PC-3 (cell line): ENCODE data around the gene VWA8. TPM values are rescaled to one million over a fixed set of nuclear protein-coding genes. Genes with fewer than 3 reads are reported as not detected.

Source experiments
- ATAC-seq: fragments of 200-7000 bp; cut with Tn5 transposase; 2 replicates; pipeline ENCODE4 v1.9.1; 2020; ENCODE audit warnings: mild to moderate bottlenecking, moderate library complexity
- BruUV-seq: library from RNA; stranded (reverse); fragments of 400-500 nt; replicated peaks from 2 replicates; lab custom pipeline; 2021; lab: Mats Ljungman, UMichigan
- CTCF ChIA-PET: fragments of 300-600 bp; sonication (Branson Sonifier 250); formaldehyde crosslinking; loops from one replicate; lab custom pipeline; 2022; ENCODE audit warnings: antibody characterized with exemption; lab: Charles Lee
- POLR2A ChIA-PET: fragments of 300-600 bp; sonication (Branson Sonifier 250); formaldehyde crosslinking; loops from one replicate; lab custom pipeline; 2022; ENCODE audit warnings: antibody characterized with exemption; ENCODE audit not compliant: unreplicated experiment; lab: Charles Lee
- DNase-seq: peaks from one replicate; pipeline ENCODE4 v3.0.0-alpha.2; 2015
- H2AFZ ChIP-seq: fragments of 300-600 bp; sonication (generic); 2 replicates; pipeline ENCODE4 v1.6.0; 2016; ENCODE audit warnings: antibody characterized with exemption, low read length
- H3F3A ChIP-seq: fragments of 300-600 bp; sonication (generic); one replicate; pipeline ENCODE4 v1.6.0; 2017; ENCODE audit warnings: antibody characterized with exemption, low read length, control low read depth, mild to moderate bottlenecking; ENCODE audit not compliant: unreplicated experiment
- H3K27ac ChIP-seq: fragments of 300-600 bp; sonication (generic); 2 replicates; pipeline ENCODE4 v1.5.1; 2016; ENCODE audit warnings: mild to moderate bottlenecking, low read length
- H3K27me3 ChIP-seq: fragments of 300-600 bp; sonication (generic); 2 replicates; pipeline ENCODE4 v1.6.1; 2016; ENCODE audit warnings: low read length, mixed read lengths
- H3K36me3 ChIP-seq: fragments of 300-600 bp; sonication (generic); 2 replicates; pipeline ENCODE4 v1.6.1; 2016; ENCODE audit warnings: low read depth, mixed run types, low read length, mixed read lengths
- H3K4me1 ChIP-seq: fragments of 300-600 bp; sonication (generic); 2 replicates; pipeline ENCODE4 v1.5.1; 2016; ENCODE audit warnings: low read length; ENCODE audit not compliant: insufficient read depth
- H3K4me2 ChIP-seq: fragments of 300-600 bp; sonication (generic); 2 replicates; pipeline ENCODE4 v1.6.0; 2016; ENCODE audit warnings: low read length
- H3K4me3 ChIP-seq: fragments of 300-600 bp; sonication (generic); 2 replicates; pipeline ENCODE4 v1.5.1; 2016; ENCODE audit warnings: mild to moderate bottlenecking, low read length, mixed read lengths
- H3K79me2 ChIP-seq: fragments of 300-600 bp; sonication (generic); 2 replicates; pipeline ENCODE4 v1.6.1; 2017; ENCODE audit warnings: low read length, mixed read lengths
- H3K9ac ChIP-seq: fragments of 300-600 bp; sonication (generic); 2 replicates; pipeline ENCODE4 v1.6.0; 2016; ENCODE audit warnings: mild to moderate bottlenecking, low read length
- H3K9me2 ChIP-seq: fragments of 300-600 bp; sonication (generic); replicated peaks from 2 replicates; pipeline ENCODE4 v1.6.1; 2016; ENCODE audit warnings: mixed run types, low read length, mixed read lengths
- H3K9me3 ChIP-seq: fragments of 300-600 bp; sonication (generic); 2 replicates; pipeline ENCODE4 v1.6.1; 2016; ENCODE audit warnings: low read length, mixed read lengths
- H4K20me1 ChIP-seq: fragments of 300-600 bp; sonication (generic); 2 replicates; pipeline ENCODE4 v1.6.1; 2016; ENCODE audit warnings: low read length, mixed read lengths
- EZH2 ChIP-seq: fragments of 300-600 bp; sonication (generic); IDR thresholded peaks from one replicate; pipeline ENCODE4 v1.6.1; 2017; ENCODE audit warnings: antibody characterized with exemption, mild to moderate bottlenecking, low read length; ENCODE audit not compliant: unreplicated experiment
- EZH2phosphoT487 ChIP-seq: fragments of 300-600 bp; sonication (generic); IDR thresholded peaks from 2 replicates; pipeline ENCODE4 v1.6.1; 2018; ENCODE audit warnings: mild to moderate bottlenecking, antibody characterized with exemption, low read length, borderline replicate concordance
- intact Hi-C: fragments of 100-400 bp; cut with micrococcal nuclease; formaldehyde crosslinking; loops from 2 replicates; pipeline ENCODE4 v1.9.0; 2023
- total RNA-seq: library from RNA; depleted of rRNA; stranded (reverse); fragments of >200 nt; gene quantifications from 2 replicates; pipeline ENCODE4 v1.2.3, GENCODE V29; 2014
- TF ChIP-seq, protein P1 (sequence below): fragments of 300-600 bp; sonication (generic); conservative IDR thresholded peaks from 2 replicates; pipeline ENCODE4 v1.5.1; 2017; ENCODE audit warnings: antibody characterized with exemption, low read depth, mild to moderate bottlenecking, low read length

Gene VWA8
- total RNA-seq, 1 experiment from 2014 or later, result 10.0 TPM

DNA sequence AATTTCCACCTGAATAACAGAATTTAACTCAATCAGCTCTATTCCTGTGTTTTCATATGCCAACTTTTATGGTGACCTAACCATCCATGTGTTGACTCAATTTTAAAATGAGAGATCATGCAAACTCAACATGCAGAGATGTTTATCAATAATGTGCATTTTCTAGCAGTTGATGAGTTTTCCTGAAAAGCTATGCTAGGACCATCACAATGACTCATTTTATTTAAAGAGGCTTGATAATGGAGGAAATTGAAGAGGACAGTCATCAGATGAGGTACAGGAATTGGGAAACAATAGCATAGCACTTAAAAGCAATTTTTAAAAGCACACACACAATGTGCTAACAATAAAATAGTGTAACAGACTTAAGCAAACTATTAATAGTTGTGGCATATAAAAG, 127.1 kb downstream of the VWA8 start:
- intact Hi-C loops, result no loop called here
- TF ChIP-seq, protein P1, sequence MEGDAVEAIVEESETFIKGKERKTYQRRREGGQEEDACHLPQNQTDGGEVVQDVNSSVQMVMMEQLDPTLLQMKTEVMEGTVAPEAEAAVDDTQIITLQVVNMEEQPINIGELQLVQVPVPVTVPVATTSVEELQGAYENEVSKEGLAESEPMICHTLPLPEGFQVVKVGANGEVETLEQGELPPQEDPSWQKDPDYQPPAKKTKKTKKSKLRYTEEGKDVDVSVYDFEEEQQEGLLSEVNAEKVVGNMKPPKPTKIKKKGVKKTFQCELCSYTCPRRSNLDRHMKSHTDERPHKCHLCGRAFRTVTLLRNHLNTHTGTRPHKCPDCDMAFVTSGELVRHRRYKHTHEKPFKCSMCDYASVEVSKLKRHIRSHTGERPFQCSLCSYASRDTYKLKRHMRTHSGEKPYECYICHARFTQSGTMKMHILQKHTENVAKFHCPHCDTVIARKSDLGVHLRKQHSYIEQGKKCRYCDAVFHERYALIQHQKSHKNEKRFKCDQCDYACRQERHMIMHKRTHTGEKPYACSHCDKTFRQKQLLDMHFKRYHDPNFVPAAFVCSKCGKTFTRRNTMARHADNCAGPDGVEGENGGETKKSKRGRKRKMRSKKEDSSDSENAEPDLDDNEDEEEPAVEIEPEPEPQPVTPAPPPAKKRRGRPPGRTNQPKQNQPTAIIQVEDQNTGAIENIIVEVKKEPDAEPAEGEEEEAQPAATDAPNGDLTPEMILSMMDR, result no peak
- no peak for TF ChIP-seq EZH2
- no peak for TF ChIP-seq EZH2phosphoT487

DNA sequence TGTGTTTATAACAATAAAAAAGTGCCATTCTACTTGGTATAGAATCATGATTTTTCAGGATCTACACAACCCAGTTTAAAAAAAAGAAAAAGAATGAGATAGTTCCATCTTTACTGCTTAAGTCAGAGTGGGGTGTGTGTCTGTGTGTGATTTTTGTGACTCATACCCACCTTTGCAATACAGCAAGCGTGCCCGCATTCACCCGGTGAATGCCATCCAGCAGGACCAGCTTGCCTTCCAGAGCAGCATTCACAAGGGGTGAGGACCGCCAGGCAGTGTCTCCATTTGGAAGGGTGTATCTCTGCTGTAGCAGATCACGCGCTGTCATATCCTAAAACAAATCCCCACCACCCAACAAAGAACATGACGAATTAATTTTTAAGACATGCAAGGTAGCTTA, 127.7 kb downstream of the VWA8 start:
- Histone ChIP-seq H3K4me1 (peaks cover 22% of the 10 kb centered on the region), H3K36me3 (no peaks in the 10 kb centered on the region), H3K9me3 (no peaks in the 10 kb centered on the region), H3K9me2 (no peaks in the 10 kb centered on the region), H3K4me3 (no peak overlapping the region), H3K4me2 (no peak overlapping the region), H3K27ac (no peak overlapping the region), H3K79me2 (no peaks in the 10 kb centered on the region), H3K27me3 (no peaks in the 10 kb centered on the region), H3F3A (no peaks in the 10 kb centered on the region), H4K20me1 (no peaks in the 10 kb centered on the region), H3K9ac (no peak overlapping the region), H2AFZ (no peak overlapping the region)
- ChIA-PET POLR2A (no interaction called here), CTCF (no interaction called here)
- no TSS peak for BruUV-seq
- no peak for TF ChIP-seq EZH2phosphoT487
- TF ChIP-seq EZH2, result no peak
- TF ChIP-seq, protein P1, result no peak
- ATAC-seq (peak; percentile 74), DNase-seq (peak; percentile 20)
- intact Hi-C loops, result no loop called here

More for the DNA sequence above, 127.1 kb downstream of the VWA8 start:
- H3K4me3 ChIP-seq, result no peak overlapping the region
- H3K4me1 ChIP-seq, result peaks cover 16% of the 10 kb centered on the region
- no peak overlapping the region for H3K27ac ChIP-seq
- H3K4me2 ChIP-seq, result no peak overlapping the region
- no peaks in the 10 kb centered on the region for H3F3A ChIP-seq
- H3K9ac ChIP-seq, result no peak overlapping the region
- H3K79me2 ChIP-seq, result no peaks in the 10 kb centered on the region
- DNase-seq (peak; percentile 29), ATAC-seq (peak; percentile 58)
- CTCF ChIA-PET, result no interaction called here
- no peak overlapping the region for H2AFZ ChIP-seq
- no peaks in the 10 kb centered on the region for H3K9me2 ChIP-seq
- H3K27me3 ChIP-seq, result no peaks in the 10 kb centered on the region
- H3K9me3 ChIP-seq, result no peaks in the 10 kb centered on the region
- no TSS peak for BruUV-seq
- no peaks in the 10 kb centered on the region for H4K20me1 ChIP-seq
- POLR2A ChIA-PET, result interaction anchor here (0.5 kb wide), 1 partner anchor 320 kb away, joined by 3 read pairs; no protein-coding TSS in a partner anchor
- no peaks in the 10 kb centered on the region for H3K36me3 ChIP-seq

DNA sequence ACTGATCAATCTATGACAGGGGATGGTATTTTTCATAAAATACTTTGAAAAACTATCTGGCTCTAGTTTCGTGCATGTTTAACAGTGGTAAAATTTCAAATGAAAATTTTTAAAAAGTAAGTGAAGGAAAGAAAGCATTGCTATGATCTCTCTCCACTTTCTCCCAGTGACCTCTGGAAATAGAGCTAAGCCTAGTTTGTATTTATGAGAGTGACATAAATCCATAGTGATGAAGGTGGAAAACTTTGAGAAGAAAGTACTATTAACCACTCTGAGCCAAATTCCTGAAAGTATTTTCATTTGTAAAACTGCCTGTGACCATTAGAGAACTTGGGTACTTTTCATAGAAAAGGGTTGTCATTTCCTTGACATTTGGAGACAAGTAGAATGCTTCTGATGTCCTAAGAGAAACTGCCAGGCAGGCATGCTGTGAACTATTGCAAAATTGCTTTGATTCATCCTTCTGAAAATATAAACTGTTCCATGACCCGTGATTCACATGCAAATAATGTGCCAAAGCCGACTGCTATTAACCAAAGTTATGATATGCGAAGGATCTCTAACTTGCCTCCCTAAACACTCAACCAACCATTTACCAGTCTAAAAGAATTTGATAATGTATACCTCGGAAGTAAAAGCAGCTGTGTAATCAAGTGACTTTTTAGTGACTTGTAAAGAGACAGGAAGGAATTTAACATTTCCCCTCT, 133.2 kb downstream of the VWA8 start:
- CTCF ChIA-PET, result no interaction called here
- no peaks in the 10 kb centered on the region for H3K36me3 ChIP-seq
- POLR2A ChIA-PET, result no interaction called here
- no peaks in the 10 kb centered on the region for H3K9me3 ChIP-seq
- no peaks in the 10 kb centered on the region for H3K9me2 ChIP-seq
- H3K9ac ChIP-seq, result no peak overlapping the region
- peak overlapping the region; percentile 57 for H3K4me2 ChIP-seq
- H3K79me2 ChIP-seq, result no peaks in the 10 kb centered on the region
- no TSS peak for BruUV-seq
- no peaks in the 10 kb centered on the region for H3K27me3 ChIP-seq
- H3F3A ChIP-seq, result no peaks in the 10 kb centered on the region
- H4K20me1 ChIP-seq, result no peaks in the 10 kb centered on the region
- TF ChIP-seq EZH2, result no peak
- TF ChIP-seq, protein P1, result no peak
- no peak for TF ChIP-seq EZH2phosphoT487
- intact Hi-C loops, result loop anchor here (10.0 kb wide), 2 partner anchors 163 to 217 kb away; partner anchors contain the start of gene DGKH
- DNase-seq (peak; percentile 88), ATAC-seq (peak; percentile 96)
- no peak overlapping the region for H2AFZ ChIP-seq
- H3K4me1 ChIP-seq, result peaks cover 20% of the 10 kb centered on the region
- H3K27ac ChIP-seq, result peak overlapping the region; percentile 53
- H3K4me3 ChIP-seq, result no peak overlapping the region
